GM18508 (cell line): ENCODE data around the gene PEX11B.

Experiments
- ATAC-seq: cut with Tn5 transposase; IDR thresholded peaks from one replicate; pipeline ENCODE4 v1.9.1; 2021; ENCODE audit warnings: moderate number of reproducible peaks; ENCODE audit not compliant: insufficient read depth, unreplicated experiment

PEX11B gene

DNA sequence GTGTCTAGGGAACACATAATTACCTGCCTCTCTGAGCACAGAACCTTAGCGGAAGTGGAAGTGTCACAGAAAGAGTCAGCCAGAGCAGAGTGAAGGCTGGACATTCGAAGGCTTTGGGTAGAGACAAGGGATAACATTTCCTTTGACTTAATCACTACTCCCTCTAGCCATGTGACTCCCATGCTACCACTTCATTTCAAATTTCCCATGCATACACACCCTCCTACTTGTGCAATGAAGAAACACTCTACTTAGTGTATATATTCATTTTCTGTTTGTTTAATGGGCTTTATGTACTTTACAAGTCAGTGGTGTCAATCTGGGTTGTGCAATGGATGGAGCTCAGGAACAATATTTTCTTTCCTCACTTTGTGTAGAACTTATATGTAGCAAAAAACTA lies 39.8 kb downstream of the PEX11B start:
- ATAC-seq, result no peak

DNA sequence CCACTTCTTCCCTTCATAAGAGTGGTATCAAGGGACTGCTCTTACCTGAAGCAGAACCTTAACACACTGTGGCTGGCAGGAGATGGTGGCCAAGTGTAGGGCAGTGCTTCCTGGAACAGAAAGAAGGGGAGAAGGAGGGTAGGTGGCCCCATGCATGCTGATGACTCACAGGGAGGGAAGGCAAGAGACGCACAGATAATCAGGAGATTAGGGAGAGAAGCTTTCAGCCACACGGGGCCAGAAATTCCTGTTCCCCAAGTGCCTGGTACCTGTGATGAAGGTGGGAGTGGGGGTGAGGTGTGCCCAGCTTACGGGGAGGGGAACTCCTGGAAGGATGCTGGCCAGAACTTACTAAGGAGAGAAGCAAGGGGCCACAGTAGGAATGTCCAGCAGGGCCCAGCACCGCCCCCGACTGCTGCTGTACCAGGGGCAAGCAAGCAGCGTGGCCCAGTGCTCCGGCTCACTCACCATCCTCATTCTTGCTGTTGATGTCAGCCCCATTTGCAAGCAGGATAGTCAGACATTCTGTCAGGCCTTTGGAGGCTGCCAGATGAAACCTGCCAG lies 40.5 kb downstream of the PEX11B start:
- ATAC-seq, result no peak

DNA sequence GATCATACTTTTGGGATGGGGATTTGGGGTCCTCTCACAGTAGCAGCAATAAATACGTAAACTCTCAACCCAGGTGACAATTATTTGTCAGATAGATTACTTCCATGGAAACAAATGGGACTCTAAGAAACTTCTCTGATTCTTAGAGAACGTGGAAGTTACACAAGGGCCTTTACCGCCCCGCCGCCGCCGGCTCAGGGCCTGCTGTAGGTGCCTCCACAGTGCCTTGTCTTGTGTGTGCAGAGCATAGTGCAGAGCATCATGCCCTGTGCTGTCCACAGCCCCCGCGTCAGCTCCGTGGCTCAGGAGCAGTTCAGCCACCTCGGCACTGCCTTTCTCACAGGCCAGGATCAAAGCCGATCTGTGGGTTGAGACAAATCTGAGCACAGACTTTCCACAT lies 43.9 kb downstream of the PEX11B start:
- ATAC-seq, result no peak

DNA sequence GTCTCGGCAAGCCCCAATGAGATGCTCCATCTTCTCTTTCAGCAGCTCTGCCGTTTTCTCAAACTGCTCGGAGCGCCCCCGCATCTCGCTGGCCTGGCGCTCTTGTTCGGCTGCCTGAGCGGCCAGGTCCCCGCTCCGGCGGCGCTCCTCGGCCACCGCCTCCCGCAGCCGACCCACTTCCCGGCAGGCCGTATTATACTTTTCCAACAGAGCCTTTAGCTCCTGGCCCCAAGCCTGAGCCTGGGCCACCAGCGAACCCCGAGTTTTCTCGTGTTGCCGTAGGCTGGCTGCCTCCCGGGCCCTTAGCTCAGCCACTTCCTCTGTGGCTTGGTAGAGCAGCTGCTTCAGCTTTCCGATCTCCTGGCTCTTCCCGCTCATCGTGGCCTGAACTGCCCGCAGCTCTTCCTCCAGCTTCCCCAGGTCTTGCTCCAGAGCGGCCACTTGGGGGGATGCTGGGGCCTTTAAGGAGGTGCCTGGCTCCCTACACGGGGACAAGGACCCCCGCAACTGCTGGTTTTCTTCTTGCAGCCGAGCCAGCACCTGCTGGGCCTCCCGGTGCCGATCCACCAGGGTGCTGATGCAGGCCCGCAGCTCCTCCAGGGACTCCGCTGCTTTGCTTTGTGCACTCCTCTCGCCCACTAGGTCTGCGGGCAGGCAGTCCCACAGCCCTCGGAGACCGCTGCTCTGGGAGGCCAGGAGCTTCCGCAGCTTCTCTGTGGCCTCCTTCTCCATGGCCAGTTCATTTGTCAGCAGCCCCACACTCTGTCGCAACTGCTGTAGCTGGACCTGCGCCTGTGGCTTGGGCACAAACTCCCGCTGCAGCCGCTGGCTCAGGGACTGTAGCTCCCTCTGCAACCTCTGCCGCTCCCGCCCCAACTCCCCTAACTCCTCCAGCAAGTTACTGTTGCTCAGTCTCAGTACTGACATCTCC lies 46.3 kb downstream of the PEX11B start:
- ATAC-seq, result no peak

DNA sequence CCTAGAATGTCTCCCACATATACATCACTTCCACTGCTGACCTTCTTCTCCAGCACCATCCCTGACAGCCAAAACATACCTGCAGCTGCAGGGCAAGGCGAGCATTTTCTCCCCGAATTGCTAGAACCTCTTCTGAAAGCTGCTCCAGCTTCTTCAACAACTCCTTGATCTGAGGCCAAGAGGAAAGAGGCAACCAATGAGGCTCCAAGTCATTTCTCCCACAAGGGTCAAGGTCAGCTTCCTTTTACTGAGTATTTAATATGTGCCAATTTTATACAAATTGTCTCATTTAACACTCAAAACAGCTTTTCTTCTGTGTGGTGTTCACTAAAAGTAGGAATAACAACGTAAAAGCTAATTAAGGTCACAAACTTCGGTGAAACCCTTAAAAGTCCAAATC lies 50.3 kb downstream of the PEX11B start:
- ATAC-seq, result no peak

DNA sequence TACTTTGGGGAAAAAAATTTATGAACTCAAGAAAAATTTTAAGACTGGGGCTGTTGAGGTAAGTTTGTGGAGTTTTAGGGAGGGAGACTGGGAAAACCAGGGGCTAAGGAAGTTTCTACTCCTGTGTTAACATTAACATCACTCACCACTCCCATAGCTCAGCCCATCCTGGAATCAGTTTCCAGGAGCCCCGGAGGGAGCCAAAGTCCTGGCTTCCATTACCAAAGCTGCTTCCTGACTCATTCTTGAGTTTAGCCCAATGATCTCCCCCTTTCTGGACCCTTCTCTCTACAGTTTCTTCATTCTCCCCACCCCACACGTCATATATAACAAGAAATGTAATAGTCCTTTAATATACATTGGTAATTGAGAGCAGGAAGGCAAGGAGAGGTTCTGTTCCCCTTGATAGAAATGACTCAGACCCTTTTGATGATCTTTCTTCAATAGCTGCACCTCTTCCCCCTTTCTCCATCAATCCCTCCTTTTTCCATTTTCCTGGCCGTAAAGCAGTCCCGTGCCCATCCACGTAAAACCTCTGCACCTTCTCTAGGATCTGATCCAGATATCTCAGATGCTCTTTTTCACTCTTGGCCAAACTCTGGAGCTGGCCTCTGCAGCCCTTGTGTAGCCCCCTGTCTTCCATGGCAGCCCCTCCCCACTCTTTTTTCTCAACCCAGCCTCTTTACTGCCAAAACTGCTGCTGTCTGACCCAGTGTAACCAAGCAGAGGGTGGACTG lies 55.1 kb downstream of the PEX11B start:
- ATAC-seq, result no peak
